HG02623 (cell line): ENCODE measurements around the gene SEC24B.
"Not testable (repeated sequence)": the region's sequence is repeated elsewhere in the genome, so short reads cannot be mapped to it uniquely, and the experiment has no call there.

Source experiments
- ATAC-seq: cut with Tn5 transposase; IDR thresholded peaks from one replicate; pipeline ENCODE4 v1.9.1; 2021; ENCODE audit warnings: moderate library complexity; ENCODE audit not compliant: unreplicated experiment

The SEC24B gene

DNA sequence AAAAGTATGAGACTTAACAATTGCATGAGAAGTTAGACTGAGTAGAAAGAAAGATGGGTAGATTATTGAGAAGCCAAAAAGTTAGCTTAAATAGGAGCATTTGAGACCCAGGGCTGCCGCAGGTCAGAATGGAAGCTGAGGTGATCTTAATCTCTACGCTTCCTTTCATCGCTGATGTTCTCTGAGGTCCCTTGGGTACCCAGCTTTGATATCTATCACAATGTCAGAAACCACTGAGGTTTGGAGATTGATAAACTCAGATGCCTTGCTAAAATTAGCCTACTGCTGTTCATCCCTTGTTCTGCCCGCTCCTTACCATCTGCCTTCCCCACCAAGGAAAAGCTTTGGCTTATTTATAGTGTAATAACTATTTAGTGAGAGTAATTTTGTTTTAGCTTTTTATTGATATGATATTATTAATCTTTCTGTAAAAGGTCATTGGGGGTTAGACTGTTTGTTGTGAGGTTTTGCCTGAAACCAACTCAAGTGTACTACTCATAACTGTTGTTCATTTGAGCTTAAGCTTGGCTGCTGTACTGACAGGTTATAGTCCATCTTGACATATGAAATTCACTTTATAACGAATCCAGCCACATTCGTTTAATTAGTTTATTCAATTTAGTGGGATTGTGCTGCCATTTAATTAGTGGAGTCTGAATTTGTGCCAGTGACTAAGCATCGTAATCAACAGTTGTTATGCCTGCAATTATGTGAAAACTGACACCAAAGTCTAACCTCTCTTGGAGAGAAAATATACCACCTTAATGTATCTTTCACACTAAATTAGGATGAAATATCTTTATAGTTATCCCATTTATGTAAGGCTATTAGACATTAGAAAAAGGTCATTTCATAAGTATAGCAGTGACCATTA is 141.6 kb downstream of the SEC24B start:
- no peak for ATAC-seq

DNA sequence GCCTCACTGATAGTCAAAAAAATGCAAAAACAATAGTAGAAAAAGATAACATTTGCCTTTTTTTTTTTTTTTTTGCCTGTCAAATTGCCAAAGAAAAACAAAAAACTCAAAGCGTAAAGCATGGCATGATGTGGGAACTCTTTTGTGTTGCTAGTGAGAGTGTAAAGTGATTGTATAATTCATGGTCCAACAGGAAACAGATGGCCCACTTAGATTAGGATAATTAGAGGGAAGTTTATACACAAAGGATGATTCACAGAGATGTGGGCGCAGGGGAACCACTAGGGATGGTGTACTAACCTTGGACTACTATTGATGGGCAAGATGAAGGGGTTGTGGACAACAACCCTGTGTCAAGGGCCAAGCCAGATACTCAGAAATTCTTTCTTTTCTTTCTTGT is 142.8 kb downstream of the SEC24B start:
- no peak for ATAC-seq

DNA sequence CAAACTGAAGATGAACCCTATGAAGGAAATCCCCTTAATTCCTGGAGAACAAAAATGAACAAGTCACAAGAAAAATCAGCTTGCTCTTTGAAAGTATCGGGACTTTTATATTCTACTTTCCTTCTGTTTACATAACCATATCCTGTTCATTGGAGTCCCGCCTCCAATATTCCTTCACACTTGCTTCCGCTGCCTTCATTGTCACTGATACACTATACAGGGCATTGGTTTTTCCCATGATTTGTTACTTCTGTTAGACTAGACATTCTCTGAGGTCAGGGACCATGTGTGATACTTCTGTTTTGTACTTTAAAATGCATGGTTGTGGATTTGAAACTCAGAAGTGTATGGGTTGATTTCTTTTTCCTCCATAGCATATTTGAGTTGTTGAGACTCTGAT is 145.2 kb downstream of the SEC24B start:
- ATAC-seq: no peak

DNA sequence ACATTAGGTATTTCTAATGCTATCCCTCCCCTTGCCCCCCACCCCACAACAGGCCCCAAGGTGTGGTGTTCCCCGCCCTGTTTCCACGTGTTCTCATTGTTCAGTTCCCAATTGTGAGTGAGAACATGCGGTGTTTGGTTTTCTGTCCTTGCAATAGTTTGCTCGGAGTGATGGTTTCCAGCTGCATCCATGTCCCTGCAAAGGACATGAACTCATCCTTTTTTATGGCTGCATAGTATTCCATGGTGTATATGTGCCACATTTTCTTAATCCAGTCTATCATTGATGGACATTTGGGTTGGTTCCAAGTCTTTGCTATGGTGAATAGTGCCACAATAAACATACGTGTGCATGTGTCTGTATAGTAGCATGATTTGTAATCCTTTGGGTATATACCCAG is 146.4 kb downstream of the SEC24B start:
- ATAC-seq: not testable (repeated sequence)

DNA sequence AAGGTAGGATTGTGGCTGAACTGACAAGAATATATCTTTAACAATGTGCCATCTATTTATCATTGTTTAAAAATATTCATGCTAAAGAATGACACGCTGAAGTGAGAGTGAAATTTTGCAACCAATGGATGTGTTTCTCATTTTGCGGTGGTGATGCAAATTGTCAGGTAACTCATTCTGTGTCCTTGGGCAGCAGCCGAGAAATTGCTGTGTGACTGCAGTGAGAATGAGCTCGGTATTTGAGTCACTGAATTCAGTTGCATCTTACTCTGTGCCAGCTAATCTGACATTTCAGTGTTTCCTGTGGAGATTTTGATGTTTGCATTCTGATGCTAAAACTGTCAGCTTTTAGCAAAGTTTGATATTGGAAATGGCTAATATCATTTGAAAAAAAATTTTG is 154.6 kb downstream of the SEC24B start:
- peak; percentile 94 for ATAC-seq

DNA sequence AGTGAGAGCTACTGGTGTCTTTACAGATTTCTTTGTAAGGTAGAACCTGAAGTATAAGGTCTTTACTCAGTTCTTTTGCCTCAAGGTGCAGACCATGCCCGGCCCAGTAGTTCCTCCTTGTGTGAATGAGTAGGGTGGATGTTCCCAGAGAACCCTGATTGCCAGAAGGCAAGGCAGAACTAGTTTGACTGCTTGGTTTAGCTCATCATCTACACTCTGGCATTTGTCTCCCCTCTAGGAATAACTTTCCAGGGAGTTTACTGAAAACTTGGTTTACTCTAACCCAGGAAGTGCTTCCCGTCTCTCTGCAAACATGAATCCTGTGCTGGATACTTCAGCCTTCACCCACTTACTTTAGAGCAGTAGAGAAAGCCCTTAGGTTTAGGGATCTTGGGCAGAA is 155.5 kb downstream of the SEC24B start:
- ATAC-seq: no peak

DNA sequence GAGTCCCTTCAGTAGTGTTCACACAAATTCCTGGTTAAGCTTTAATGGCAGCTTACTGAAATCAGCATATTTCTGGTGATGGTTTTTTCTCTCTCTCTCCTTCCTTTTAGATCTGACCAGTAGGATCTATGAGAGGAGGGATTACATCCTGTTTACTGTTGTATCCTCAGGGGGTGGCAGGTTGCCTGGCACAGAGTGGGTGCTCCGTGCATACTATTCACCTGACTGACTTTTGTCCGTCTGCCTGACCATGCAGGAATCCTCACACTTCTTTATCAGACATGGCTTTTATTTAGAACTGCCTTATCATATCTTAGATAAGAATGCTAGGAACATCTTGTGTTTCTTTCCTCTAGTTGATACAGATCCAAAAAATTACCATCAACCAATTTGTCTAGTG is 156.0 kb downstream of the SEC24B start:
- no peak for ATAC-seq
